Measurements from ENCODE around the gene POLR2A.
"Not testable (repeated sequence)": the region's sequence is repeated elsewhere in the genome, so short reads cannot be mapped to it uniquely, and the experiment has no call there.

- not testable (repeated sequence) for TF ChIP-seq POLR2A, EP300, CTCF (IDR thresholded peaks at IDR 0.05)
Observed at GRCh38 chr17:7469843-7470242, 14.3 kb upstream of the POLR2A start.

Measured in stomach (tissue), 4 donors.